Smooth muscle cell (in vitro differentiated cells): Measurements from ENCODE around the gene OXCT1. TPM values are rescaled to one million over a fixed set of nuclear protein-coding genes. Genes with fewer than 3 reads are reported as not detected.

Source experiments
- DNase-seq: peaks from one replicate; lab custom pipeline; 2025; ENCODE audit not compliant: unreplicated experiment; lab: John Stamatoyannopoulos, UW
- H2AFZ ChIP-seq: fragments of 200-600 bp; sonication (generic); 2 replicates; pipeline ENCODE4 v1.6.0; 2016; ENCODE audit warnings: antibody characterized with exemption, low read depth, mild to moderate bottlenecking
- H3F3A ChIP-seq: fragments of 200-600 bp; sonication (generic); 2 replicates; pipeline ENCODE4 v1.6.0; 2017; ENCODE audit warnings: antibody characterized with exemption, low read depth
- H3K27ac ChIP-seq: fragments of 200-600 bp; sonication (generic); 2 replicates; pipeline ENCODE4 v1.5.1; 2016; ENCODE audit warnings: low read depth, mild to moderate bottlenecking
- H3K27me3 ChIP-seq: fragments of 200-600 bp; sonication (generic); 2 replicates; pipeline ENCODE4 v1.6.1; 2016; ENCODE audit warnings: low read depth, mild to moderate bottlenecking
- H3K36me3 ChIP-seq: fragments of 200-600 bp; sonication (generic); 2 replicates; pipeline ENCODE4 v1.5.1; 2016; ENCODE audit warnings: low read depth
- H3K4me1 ChIP-seq: fragments of 200-600 bp; sonication (generic); 2 replicates; pipeline ENCODE4 v1.5.1; 2016; ENCODE audit warnings: low read depth
- H3K4me2 ChIP-seq: fragments of 200-600 bp; sonication (generic); 2 replicates; pipeline ENCODE4 v1.6.0; 2016; ENCODE audit warnings: mild to moderate bottlenecking
- H3K4me3 ChIP-seq: fragments of 200-600 bp; sonication (generic); 2 replicates; pipeline ENCODE4 v1.5.1; 2016; ENCODE audit warnings: mild to moderate bottlenecking
- H3K79me2 ChIP-seq: fragments of 200-600 bp; sonication (generic); 2 replicates; pipeline ENCODE4 v1.6.0; 2016; ENCODE audit warnings: low read depth, mild to moderate bottlenecking
- H3K9ac ChIP-seq: fragments of 200-600 bp; sonication (generic); 2 replicates; pipeline ENCODE4 v1.6.0; 2016; ENCODE audit warnings: low read depth
- H3K9me3 ChIP-seq: fragments of 200-600 bp; sonication (generic); replicated peaks from 2 replicates; pipeline ENCODE4 v1.5.1; 2016; ENCODE audit warnings: low read depth
- H4K20me1 ChIP-seq: fragments of 200-600 bp; sonication (generic); 2 replicates; pipeline ENCODE4 v1.6.0; 2016; ENCODE audit warnings: low read depth
- CTCF ChIP-seq: fragments of 200-600 bp; sonication (generic); IDR thresholded peaks from 2 replicates; pipeline ENCODE4 v1.5.1; 2017; ENCODE audit warnings: borderline replicate concordance, mild to moderate bottlenecking, antibody characterized with exemption; ENCODE audit not compliant: insufficient read depth, poor library complexity, severe bottlenecking
- WGBS: methylation state at CpG from one replicate; pipeline ENCODE4 v1.1.7; 2016; ENCODE audit warnings: low lambda C conversion rate; 5-methylcytosine and 5-hydroxymethylcytosine counted together
- polyA plus RNA-seq: library from polyadenylated mRNA; unstranded; fragments of >200 nt; fragmentation: Nextera tagmentation; extraction: Ambion mirVana; gene quantifications from 2 replicates; pipeline ENCODE4 v1.2.1, GENCODE V29; 2016
- total RNA-seq: library from RNA; depleted of rRNA; stranded (reverse); fragments of >200 nt; gene quantifications from 2 replicates; pipeline ENCODE4 v1.2.3, GENCODE V29; 2014

OXCT1 gene
- total and polyA plus RNA-seq, 2 experiments from 2014 or later: 10.0 to 16.7 TPM

- TF ChIP-seq CTCF: no peak
- Histone ChIP-seq H3K4me2 (no peak overlapping the region), H3K36me3 (no peaks in the 10 kb centered on the region), H3F3A (no peaks in the 10 kb centered on the region), H3K4me1 (no peaks in the 10 kb centered on the region), H3K4me3 (no peak overlapping the region), H3K9me3 (no peaks in the 10 kb centered on the region), H4K20me1 (no peaks in the 10 kb centered on the region), H2AFZ (no peak overlapping the region), H3K27ac (no peak overlapping the region), H3K9ac (no peak overlapping the region), H3K79me2 (no peaks in the 10 kb centered on the region), H3K27me3 (no peaks in the 10 kb centered on the region)
- WGBS: 42% methylated on average over 2 of the region's 2 CpGs
- no peak for DNase-seq
Observed at GRCh38 chr5:41896230-41896629, 26.0 kb upstream of the OXCT1 start.

- Histone ChIP-seq H3K9ac (no peak overlapping the region), H3K36me3 (no peaks in the 10 kb centered on the region), H3K79me2 (no peaks in the 10 kb centered on the region), H4K20me1 (no peaks in the 10 kb centered on the region), H3K9me3 (no peaks in the 10 kb centered on the region), H3F3A (no peaks in the 10 kb centered on the region), H3K4me1 (no peaks in the 10 kb centered on the region), H2AFZ (no peak overlapping the region), H3K27ac (no peak overlapping the region), H3K4me2 (no peak overlapping the region), H3K4me3 (no peak overlapping the region), H3K27me3 (no peaks in the 10 kb centered on the region)
- no peak for DNase-seq
- WGBS: 94% methylated on average over 3 of the region's 3 CpGs
- no peak for TF ChIP-seq CTCF
Observed at GRCh38 chr5:41893074-41893851, 23.0 kb upstream of the OXCT1 start.

- H2AFZ ChIP-seq: no peak overlapping the region
- no peaks in the 10 kb centered on the region for H3K27me3 ChIP-seq
- H3K27ac ChIP-seq: no peak overlapping the region
- no peaks in the 10 kb centered on the region for H3K4me1 ChIP-seq
- no peaks in the 10 kb centered on the region for H3K79me2 ChIP-seq
- H3K4me2 ChIP-seq: no peak overlapping the region
- H3K9ac ChIP-seq: no peak overlapping the region
- no peak for TF ChIP-seq CTCF
- no peaks in the 10 kb centered on the region for H3K36me3 ChIP-seq
- no peaks in the 10 kb centered on the region for H3K9me3 ChIP-seq
- DNase-seq: no peak
- H3F3A ChIP-seq: no peaks in the 10 kb centered on the region
- H4K20me1 ChIP-seq: no peaks in the 10 kb centered on the region
- no peak overlapping the region for H3K4me3 ChIP-seq
Observed at GRCh38 chr5:41892031-41892430, 21.8 kb upstream of the OXCT1 start.
